ENCODE results near the gene LHX2. TPM values are rescaled to one million over a fixed set of nuclear protein-coding genes. Genes with fewer than 3 reads are reported as not detected.
"Not testable (repeated sequence)": the region's sequence is repeated elsewhere in the genome, so short reads cannot be mapped to it uniquely, and the experiment has no call there.

The LHX2 gene
- total RNA-seq, 1 donor from 2014 or later = not detected

- Mint-ChIP-seq H3K27me3 (ENCODE audit: unreplicated experiment) (peaks cover 75% of the 10 kb centered on the region), H3K9me3 (ENCODE audit: unreplicated experiment) (no peaks in the 10 kb centered on the region), H3K4me1 (ENCODE audit: unreplicated experiment) (no peaks in the 10 kb centered on the region), H3K4me3 (ENCODE audit: unreplicated experiment) (no peak overlapping the region), H3K27ac (ENCODE audit: unreplicated experiment) (no peak overlapping the region), H3K36me3 (ENCODE audit: unreplicated experiment) (no peaks in the 10 kb centered on the region)
- no peak for DNase-seq (ENCODE audit: extremely low spot score, unreplicated experiment)
- TF ChIP-seq CTCF (IDR thresholded peaks at IDR 0.05) = no peak
Measured at GRCh38 chr9:123983047-123983446, 28.5 kb upstream of the LHX2 start.

- H3K9me3 Mint-ChIP-seq (ENCODE audit: unreplicated experiment) = no peaks in the 10 kb centered on the region
- no peak for DNase-seq (ENCODE audit: extremely low spot score, unreplicated experiment)
- H3K27ac Mint-ChIP-seq (ENCODE audit: unreplicated experiment) = no peak overlapping the region
- H3K27me3 Mint-ChIP-seq (ENCODE audit: unreplicated experiment) = peaks cover 75% of the 10 kb centered on the region
- TF ChIP-seq CTCF (IDR thresholded peaks at IDR 0.05) = no peak
- no peak overlapping the region for H3K4me3 Mint-ChIP-seq (ENCODE audit: unreplicated experiment)
- H3K4me1 Mint-ChIP-seq (ENCODE audit: unreplicated experiment) = no peaks in the 10 kb centered on the region
- no peaks in the 10 kb centered on the region for H3K36me3 Mint-ChIP-seq (ENCODE audit: unreplicated experiment)
Measured at GRCh38 chr9:123984802-123985201, 26.8 kb upstream of the LHX2 start.

GRCh38 chr9:123985869-123986268 is 25.7 kb upstream of the LHX2 start:
- no peak for DNase-seq (ENCODE audit: extremely low spot score, unreplicated experiment)
- Mint-ChIP-seq H3K36me3 (ENCODE audit: unreplicated experiment) (no peaks in the 10 kb centered on the region), H3K27ac (ENCODE audit: unreplicated experiment) (no peak overlapping the region), H3K4me1 (ENCODE audit: unreplicated experiment) (no peaks in the 10 kb centered on the region), H3K9me3 (ENCODE audit: unreplicated experiment) (no peaks in the 10 kb centered on the region), H3K4me3 (ENCODE audit: unreplicated experiment) (no peak overlapping the region), H3K27me3 (ENCODE audit: unreplicated experiment) (peaks cover 74% of the 10 kb centered on the region)
- TF ChIP-seq CTCF (IDR thresholded peaks at IDR 0.05) = no peak

- H3K27me3 Mint-ChIP-seq (ENCODE audit: unreplicated experiment) = peaks cover 64% of the 10 kb centered on the region
- no peak for DNase-seq (ENCODE audit: extremely low spot score, unreplicated experiment)
- no peaks in the 10 kb centered on the region for H3K9me3 Mint-ChIP-seq (ENCODE audit: unreplicated experiment)
- no peak overlapping the region for H3K4me3 Mint-ChIP-seq (ENCODE audit: unreplicated experiment)
- H3K36me3 Mint-ChIP-seq (ENCODE audit: unreplicated experiment) = no peaks in the 10 kb centered on the region
- no peaks in the 10 kb centered on the region for H3K4me1 Mint-ChIP-seq (ENCODE audit: unreplicated experiment)
- TF ChIP-seq CTCF (IDR thresholded peaks at IDR 0.05) = no peak
- H3K27ac Mint-ChIP-seq (ENCODE audit: unreplicated experiment) = no peak overlapping the region
Measured at GRCh38 chr9:123990427-123990826, 21.1 kb upstream of the LHX2 start.

GRCh38 chr9:123992679-123993078 is 18.9 kb upstream of the LHX2 start:
- H3K27ac Mint-ChIP-seq (ENCODE audit: unreplicated experiment); H3K9me3 Mint-ChIP-seq (ENCODE audit: unreplicated experiment); H3K36me3 Mint-ChIP-seq (ENCODE audit: unreplicated experiment); H3K4me3 Mint-ChIP-seq (ENCODE audit: unreplicated experiment); DNase-seq (ENCODE audit: extremely low spot score, unreplicated experiment): not testable (repeated sequence)
- H3K27me3 Mint-ChIP-seq (ENCODE audit: unreplicated experiment) = peaks cover 64% of the 10 kb centered on the region
- H3K4me1 Mint-ChIP-seq (ENCODE audit: unreplicated experiment) = peaks cover 10% of the 10 kb centered on the region

All from osteocyte (in vitro differentiated cells).